Breast epithelium (tissue), 4 donors: ENCODE measurements around the gene CD2. TPM values are rescaled to one million over a fixed set of nuclear protein-coding genes. Genes with fewer than 3 reads are reported as not detected.

Source experiments
- DNase-seq, 2 donors: peaks; one replicate each; pipeline ENCODE4 v3.0.0-alpha.2; 2019; ENCODE audit warnings: low spot score in 2 of 2
- H3K27ac ChIP-seq, 2 donors: fragments of 200-600 bp; sonication (generic) in 1 of 2; one replicate each; pipeline ENCODE4 v1.5.1; 2016 to 2019; ENCODE audit warnings: mild to moderate bottlenecking in 1 of 2
- H3K27me3 ChIP-seq, 2 donors: fragments of 200-600 bp; sonication (generic) in 1 of 2; one replicate each; pipeline versions ENCODE4 v1.5.1 to v1.6.0; 2017 to 2019; ENCODE audit warnings: control low read depth in 1 of 2, mild to moderate bottlenecking in 1 of 2
- H3K36me3 ChIP-seq: fragments of 200-600 bp; one replicate; pipeline ENCODE4 v1.5.1; 2019
- H3K4me1 ChIP-seq, 2 donors: fragments of 200-600 bp; sonication (generic); one replicate each; pipeline ENCODE4 v1.5.1; 2016 to 2019; ENCODE audit warnings: control low read depth in 1 of 2
- H3K4me3 ChIP-seq, 3 donors: fragments of 200-600 bp; sonication (generic); 1 replicate in 2 of 3; 2 replicates in 1 of 3; pipeline ENCODE4 v1.5.1; 2016 to 2019; ENCODE audit warnings: mild to moderate bottlenecking in 3 of 3, moderate library complexity in 2 of 3
- H3K9me3 ChIP-seq, 2 donors: fragments of 200-600 bp; sonication (generic) in 1 of 2; one replicate each; pipeline ENCODE4 v1.5.1; 2016 to 2019; ENCODE audit warnings: control low read depth in 1 of 2
- POLR2A ChIP-seq: fragments of 450-650 bp; IDR thresholded peaks from one replicate; pipeline ENCODE4 v1.6.1; 2016; ENCODE audit warnings: antibody characterized with exemption, mild to moderate bottlenecking, moderate library complexity
- POLR2AphosphoS5 ChIP-seq, 3 donors: sonication (generic); formaldehyde crosslinking; IDR thresholded peaks; one replicate each; pipeline ENCODE4 v1.6.1; 2017; ENCODE audit warnings: antibody characterized with exemption in 3 of 3
- intact Hi-C: fragments of 100-400 bp; cut with DNase I; formaldehyde crosslinking; loops from one replicate; pipeline ENCODE4 v1.15.1; 2023; ENCODE audit warnings: low total_unique reads
- total RNA-seq, 3 donors: library from RNA; depleted of rRNA; stranded (reverse); fragments of >200 nt; gene quantifications; one replicate each; pipeline ENCODE4 v1.1.0, GENCODE V29; 2016
- TF ChIP-seq, protein P1 (sequence below), 3 donors: fragments of 450-650 bp; IDR thresholded peaks; one replicate each; pipeline ENCODE4 v1.5.1; 2016 to 2017; ENCODE audit warnings: antibody characterized with exemption in 3 of 3, mild to moderate bottlenecking in 3 of 3, moderate library complexity in 3 of 3

The CD2 gene
- total RNA-seq, 3 donors from 2014 or later: 1.4 to 3.9 (median 3.5) TPM

- no peaks in the 10 kb centered on the region for H3K9me3 ChIP-seq
- no peaks in the 10 kb centered on the region for H3K27me3 ChIP-seq
- no peak for DNase-seq
- no peak overlapping the region for H3K4me3 ChIP-seq
- H3K27ac ChIP-seq: no peak overlapping the region
- intact Hi-C loops: no loop called here
- TF ChIP-seq, protein P1, sequence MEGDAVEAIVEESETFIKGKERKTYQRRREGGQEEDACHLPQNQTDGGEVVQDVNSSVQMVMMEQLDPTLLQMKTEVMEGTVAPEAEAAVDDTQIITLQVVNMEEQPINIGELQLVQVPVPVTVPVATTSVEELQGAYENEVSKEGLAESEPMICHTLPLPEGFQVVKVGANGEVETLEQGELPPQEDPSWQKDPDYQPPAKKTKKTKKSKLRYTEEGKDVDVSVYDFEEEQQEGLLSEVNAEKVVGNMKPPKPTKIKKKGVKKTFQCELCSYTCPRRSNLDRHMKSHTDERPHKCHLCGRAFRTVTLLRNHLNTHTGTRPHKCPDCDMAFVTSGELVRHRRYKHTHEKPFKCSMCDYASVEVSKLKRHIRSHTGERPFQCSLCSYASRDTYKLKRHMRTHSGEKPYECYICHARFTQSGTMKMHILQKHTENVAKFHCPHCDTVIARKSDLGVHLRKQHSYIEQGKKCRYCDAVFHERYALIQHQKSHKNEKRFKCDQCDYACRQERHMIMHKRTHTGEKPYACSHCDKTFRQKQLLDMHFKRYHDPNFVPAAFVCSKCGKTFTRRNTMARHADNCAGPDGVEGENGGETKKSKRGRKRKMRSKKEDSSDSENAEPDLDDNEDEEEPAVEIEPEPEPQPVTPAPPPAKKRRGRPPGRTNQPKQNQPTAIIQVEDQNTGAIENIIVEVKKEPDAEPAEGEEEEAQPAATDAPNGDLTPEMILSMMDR (IDR thresholded peaks at IDR 0.05): no peak
- TF ChIP-seq POLR2A: no peak
- TF ChIP-seq POLR2AphosphoS5 (IDR thresholded peaks at IDR 0.05): no peak
- no peaks in the 10 kb centered on the region for H3K4me1 ChIP-seq
- H3K36me3 ChIP-seq: no peaks in the 10 kb centered on the region
Measured at GRCh38 chr1:116710420-116711262, 43.6 kb upstream of the CD2 start.

DNA sequence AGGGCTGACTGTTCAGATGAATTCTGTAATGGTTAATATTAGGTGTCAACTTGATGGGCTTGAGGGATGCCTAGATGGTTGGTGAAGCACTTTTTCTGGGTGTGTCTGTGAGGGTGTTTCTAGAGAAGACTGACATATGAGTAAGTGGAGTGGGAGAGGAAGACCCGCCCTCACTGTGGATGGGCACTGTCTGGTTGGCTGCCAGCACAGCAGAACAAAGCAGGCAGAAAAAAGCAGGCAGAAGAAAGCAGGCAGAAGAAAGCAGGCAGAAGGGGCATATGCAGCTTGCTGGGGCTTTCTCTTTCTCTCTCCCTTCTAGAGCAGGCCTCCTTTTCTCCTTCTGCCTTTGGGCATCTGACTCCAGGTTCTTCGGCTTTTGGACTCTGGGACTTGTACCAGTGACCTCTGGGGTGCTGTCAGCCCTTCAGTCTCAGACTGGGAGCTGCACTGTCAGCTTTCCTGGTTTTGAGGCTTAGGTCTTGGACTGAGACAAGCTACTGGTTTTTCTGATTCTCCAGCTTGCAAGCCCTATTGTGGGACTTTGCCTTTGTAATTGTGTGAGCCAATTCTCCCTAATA is 42.9 kb upstream of the CD2 start:
- Histone ChIP-seq H3K9me3 (no peaks in the 10 kb centered on the region), H3K36me3 (no peaks in the 10 kb centered on the region), H3K27ac (no peak overlapping the region), H3K4me3 (no peak overlapping the region), H3K27me3 (no peaks in the 10 kb centered on the region), H3K4me1 (no peaks in the 10 kb centered on the region)
- intact Hi-C loops: no loop called here
- DNase-seq: no peak
- no peak for TF ChIP-seq POLR2AphosphoS5 (IDR thresholded peaks at IDR 0.05)
- TF ChIP-seq POLR2A: no peak
- TF ChIP-seq, protein P1 (IDR thresholded peaks at IDR 0.05): no peak

- H3K9me3 ChIP-seq: no peaks in the 10 kb centered on the region
- TF ChIP-seq POLR2AphosphoS5 (IDR thresholded peaks at IDR 0.05): no peak
- TF ChIP-seq POLR2A: no peak
- TF ChIP-seq, protein P1 (IDR thresholded peaks at IDR 0.05): no peak
- H3K36me3 ChIP-seq: no peaks in the 10 kb centered on the region
- H3K4me3 ChIP-seq: no peak overlapping the region
- no peaks in the 10 kb centered on the region for H3K4me1 ChIP-seq
- no peak overlapping the region for H3K27ac ChIP-seq
- intact Hi-C loops: no loop called here
- no peaks in the 10 kb centered on the region for H3K27me3 ChIP-seq
- no peak for DNase-seq
Measured at GRCh38 chr1:116712510-116712909, 41.7 kb upstream of the CD2 start.

GRCh38 chr1:116713474-116713873 is 40.8 kb upstream of the CD2 start:
- Histone ChIP-seq H3K36me3 (no peaks in the 10 kb centered on the region), H3K27me3 (no peaks in the 10 kb centered on the region), H3K4me3 (no peak overlapping the region), H3K9me3 (no peaks in the 10 kb centered on the region), H3K4me1 (no peaks in the 10 kb centered on the region), H3K27ac (no peak overlapping the region)
- DNase-seq: no peak
- TF ChIP-seq POLR2AphosphoS5 (IDR thresholded peaks at IDR 0.05): no peak
- no peak for TF ChIP-seq POLR2A
- TF ChIP-seq, protein P1 (IDR thresholded peaks at IDR 0.05): no peak
- intact Hi-C loops: no loop called here

DNA sequence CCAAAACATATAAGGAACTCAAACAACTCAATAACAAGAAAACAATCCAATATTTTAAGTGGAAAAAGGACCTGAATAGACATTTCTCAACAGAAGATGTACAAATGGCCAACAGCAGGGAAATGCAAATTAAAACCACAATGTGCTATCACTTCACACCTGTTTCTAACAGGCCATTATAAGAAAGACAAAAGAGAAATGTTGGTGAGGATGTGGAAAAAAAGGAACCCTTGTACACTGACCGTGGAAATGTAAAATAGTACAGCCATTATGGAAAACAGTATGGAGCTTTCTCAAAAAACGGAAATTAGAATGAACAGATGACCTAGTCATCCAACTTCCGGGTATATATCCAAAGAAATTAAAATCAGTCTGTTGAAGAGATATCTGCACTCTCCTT is 37.8 kb upstream of the CD2 start:
- TF ChIP-seq, protein P1 (IDR thresholded peaks at IDR 0.05): no peak
- no peak for TF ChIP-seq POLR2A
- TF ChIP-seq POLR2AphosphoS5 (IDR thresholded peaks at IDR 0.05): no peak
- no peak for DNase-seq
- Histone ChIP-seq H3K27me3 (no peaks in the 10 kb centered on the region), H3K27ac (no peak overlapping the region), H3K36me3 (no peaks in the 10 kb centered on the region), H3K4me1 (no peaks in the 10 kb centered on the region), H3K4me3 (no peak overlapping the region), H3K9me3 (no peaks in the 10 kb centered on the region)
- intact Hi-C loops: no loop called here
